GM21390 (cell line): ENCODE measurements around the gene RNF13.
A peak's percentile ranks its signal among the peaks of the same experiment; 100 is the strongest.
"Not testable (repeated sequence)": the region's sequence is repeated elsewhere in the genome, so short reads cannot be mapped to it uniquely, and the experiment has no call there.

Source experiments
- ATAC-seq: cut with Tn5 transposase; IDR thresholded peaks from one replicate; pipeline ENCODE4 v1.9.1; 2021; ENCODE audit not compliant: unreplicated experiment

Gene RNF13

GRCh38 chr3:149800693-149801092 lies 12.3 kb upstream of the RNF13 start:
- ATAC-seq = no peak

- ATAC-seq = no peak
These were observed 11.8 kb upstream of the RNF13 start for GRCh38 chr3:149801195-149801594.

DNA sequence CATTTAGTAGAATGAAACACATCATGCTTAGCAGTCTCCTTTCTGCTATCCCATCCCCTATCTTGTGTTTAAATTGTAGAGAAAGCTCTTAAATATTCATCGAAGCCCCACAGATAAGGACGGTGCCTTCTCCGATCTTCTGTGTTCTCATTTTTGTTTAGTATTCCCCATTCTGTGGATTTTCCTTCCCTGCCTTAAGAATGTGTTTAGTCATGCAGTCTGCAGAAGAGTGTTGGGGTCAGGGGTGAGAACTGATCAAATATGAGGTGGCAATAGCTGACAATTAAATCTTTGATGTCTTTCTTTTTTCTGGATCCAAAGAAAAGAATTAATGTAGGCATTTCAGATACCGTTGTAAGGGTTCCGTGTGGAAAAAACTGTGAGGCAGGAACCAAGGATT lies 11.4 kb upstream of the RNF13 start:
- no peak for ATAC-seq

DNA sequence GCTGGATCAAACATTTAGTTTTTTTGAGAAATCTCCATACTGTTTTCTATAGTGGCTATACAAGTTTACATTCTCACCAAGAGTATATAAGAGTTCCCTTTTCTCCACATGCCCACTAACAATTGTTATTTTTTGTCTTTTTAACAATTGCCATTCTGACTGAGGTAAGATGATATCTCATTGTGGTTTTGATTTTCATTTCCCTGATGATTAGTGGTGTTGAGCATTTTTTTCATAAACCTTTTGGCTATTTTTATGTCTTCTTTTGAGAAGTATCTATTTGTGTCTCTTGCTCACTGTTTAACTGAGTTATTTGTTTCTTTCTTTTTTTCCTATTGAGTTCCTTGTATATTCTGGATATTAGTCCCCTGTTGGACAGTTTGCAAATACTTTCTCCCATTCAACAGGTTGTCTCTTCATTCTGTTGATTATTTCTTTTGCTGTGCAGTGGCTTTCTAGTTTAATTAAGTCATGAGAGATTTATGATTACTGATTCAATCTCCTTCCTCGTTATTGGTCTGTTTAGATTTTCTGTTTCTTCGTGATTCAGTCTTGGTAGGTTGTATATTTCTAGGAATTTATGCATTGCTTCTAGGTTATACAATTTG lies 6.7 kb upstream of the RNF13 start:
- ATAC-seq = no peak

DNA sequence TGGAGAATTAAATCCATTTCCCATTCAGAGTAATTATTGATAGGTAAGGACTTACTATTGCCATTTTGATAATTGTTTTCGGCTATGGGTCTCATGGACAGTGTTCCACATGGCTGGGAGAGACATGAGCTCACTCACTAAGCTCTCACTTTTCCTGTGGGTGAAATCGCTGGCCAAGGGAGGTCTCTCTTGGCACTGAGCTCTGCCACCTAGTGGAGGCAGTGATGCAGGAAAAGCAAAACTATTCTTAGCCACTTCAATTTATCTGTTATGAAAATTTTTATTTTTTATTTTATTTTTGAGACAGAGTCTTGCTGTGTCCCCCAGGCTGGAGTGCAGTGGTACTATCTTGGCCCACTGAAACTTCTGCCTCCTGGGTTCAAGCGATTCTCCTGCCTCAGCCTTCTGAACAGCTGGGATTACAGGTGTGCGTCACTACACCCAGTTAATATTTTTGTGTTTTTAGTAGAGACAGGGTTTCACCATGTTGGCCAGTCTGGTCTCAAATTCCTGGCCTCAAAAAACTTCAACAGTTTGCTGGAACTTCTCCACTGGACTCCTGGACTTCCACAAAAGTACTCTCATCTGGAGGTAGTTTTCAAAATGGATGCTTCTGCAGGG lies 4.7 kb upstream of the RNF13 start:
- no peak for ATAC-seq

- no peak for ATAC-seq
These were observed 3.3 kb upstream of the RNF13 start for GRCh38 chr3:149809699-149810098.

DNA sequence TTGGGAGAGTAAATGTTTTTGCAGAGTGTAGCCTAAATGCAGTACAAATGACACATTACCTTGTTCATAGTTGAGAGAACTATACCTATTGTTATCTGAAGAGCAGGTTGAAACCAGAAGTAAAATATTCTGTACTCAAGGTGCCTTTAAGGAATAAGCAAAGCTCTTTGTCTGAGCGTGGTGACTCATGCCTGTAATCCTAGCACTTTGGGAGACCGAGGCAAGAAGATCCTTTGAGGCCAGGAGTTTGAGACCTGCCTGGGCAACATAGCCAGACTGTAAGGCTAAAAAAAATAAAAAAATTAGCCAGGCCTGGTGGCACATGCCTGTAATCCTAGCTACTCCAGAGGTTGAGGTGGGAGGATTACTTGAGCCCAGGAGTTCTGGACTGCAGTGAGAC lies 2.2 kb upstream of the RNF13 start:
- ATAC-seq = no peak

DNA sequence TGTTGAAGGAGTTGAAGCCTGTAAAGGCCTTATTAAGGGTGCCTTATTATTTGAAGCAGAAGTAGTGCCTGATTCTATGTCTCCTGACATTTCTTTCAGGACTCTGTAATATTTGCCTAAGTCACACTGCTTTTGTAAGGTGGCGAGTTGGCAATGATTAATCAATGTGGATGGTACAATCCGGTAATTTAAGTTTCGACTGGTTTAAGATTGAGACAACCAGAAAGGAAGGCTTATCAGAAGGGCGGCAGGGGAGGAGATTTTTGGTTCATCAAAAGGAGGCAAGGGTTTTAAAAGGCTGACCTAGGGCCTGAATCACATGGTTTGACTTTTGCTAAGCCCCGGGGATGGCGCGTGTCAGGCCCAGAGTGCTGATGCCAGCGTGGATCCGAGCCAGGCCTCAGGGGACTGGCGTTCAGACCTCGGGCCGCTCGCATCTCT lies 830 bp upstream of the RNF13 start:
- ATAC-seq = no peak

DNA sequence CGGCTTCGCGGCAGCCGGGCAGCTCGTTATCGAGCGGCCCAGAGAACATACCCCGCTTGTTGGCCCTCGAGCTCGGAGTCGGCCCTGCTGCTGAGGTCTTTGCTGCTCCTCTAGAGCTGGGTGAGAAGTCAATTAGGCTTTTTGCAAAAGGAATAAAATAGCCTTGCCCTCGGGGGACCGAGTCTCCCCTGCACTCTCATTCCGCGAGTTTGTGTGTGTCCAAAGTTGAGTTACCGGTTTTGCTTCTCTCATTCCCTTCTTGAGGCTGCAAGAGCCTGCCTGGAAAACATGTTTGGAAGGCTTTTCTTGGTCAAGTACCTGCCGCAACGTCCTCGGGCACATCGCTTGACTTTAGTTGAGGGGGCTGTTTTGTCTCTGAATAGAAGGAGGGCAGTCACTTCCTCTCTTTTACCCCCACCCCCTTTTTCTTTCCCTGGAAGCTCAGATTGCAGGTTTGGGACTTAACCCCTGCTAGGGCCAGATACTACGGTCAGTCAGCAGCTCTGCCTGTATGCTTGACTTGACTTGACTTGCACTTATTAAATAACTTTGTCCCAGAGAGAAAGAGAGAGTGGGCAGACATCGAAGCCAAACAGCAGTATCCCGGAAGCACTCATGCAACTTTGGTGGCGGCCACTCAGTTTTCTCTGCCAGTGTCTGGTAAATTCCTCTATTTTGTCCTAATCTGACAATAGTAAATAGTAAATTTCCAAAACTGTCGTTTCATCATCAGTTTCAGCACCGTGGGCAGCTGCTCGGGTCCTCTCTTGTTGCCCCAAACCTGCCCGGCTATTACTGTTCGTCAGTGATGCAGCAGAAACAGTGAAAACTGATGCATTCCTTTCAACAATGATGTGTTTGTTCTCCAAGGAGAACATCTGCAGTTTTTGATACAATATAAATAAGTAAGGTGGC lies 609 bp downstream of the RNF13 start:
- ATAC-seq = peak; percentile 15

DNA sequence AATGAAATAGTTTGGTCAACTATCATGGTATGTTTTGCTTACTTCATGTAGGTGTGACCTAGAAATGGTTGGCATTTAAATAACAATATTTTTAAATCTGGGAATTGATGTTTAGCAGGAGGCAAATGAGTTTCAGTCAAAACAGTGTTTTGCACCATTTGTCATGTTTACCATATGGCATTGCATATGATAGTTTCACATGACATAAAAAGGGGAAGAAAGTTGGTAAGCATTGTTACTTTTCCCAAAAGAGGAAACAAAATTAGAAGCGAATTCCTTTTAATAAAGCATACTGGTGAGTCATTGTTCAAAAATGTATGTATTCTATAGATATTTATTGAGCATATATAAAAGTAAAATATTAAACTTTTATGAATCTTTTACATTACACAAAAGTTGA lies 2.3 kb downstream of the RNF13 start:
- ATAC-seq = no peak

DNA sequence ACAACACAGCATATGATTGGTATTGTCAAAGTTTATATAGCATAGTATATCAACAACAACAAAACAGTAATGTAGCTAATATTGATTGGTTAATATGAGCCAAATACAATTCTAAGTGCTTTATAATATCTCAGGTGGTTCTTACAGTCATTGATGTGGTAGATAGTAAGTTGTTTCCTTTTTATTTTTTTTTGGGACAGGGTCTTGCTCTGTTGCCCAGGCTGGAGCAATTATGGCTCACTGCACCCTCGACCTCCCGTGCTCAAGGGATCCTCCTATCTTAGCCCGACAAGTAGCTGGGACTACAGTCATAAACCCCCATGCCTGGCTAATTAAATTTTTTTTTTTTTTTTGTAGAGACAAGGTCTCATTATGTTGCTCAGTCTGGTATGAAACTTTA lies 2.7 kb downstream of the RNF13 start:
- ATAC-seq = no peak

GRCh38 chr3:149816311-149816710 lies 3.3 kb downstream of the RNF13 start:
- no peak for ATAC-seq

- ATAC-seq = no peak
These were observed 4.0 kb downstream of the RNF13 start for GRCh38 chr3:149816986-149817385.

DNA sequence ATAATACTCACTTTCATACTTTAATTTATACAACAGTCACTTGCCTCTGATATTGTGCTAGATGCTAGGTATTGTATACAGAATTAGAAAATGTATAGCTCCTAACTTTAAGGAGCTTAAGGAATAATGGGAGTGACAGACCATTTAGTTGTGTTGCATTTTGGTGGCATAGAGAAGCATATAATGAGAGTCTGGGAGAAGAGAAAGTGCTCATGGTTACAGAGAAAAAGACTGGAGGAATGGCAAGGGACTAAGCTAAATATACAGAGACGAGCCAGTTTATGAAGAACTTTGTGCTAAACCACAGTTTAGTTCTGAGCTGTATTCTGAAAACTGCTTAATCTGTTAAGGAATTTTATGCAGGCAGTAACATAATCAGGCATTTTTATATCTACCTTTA lies 6.4 kb downstream of the RNF13 start:
- ATAC-seq = no peak

DNA sequence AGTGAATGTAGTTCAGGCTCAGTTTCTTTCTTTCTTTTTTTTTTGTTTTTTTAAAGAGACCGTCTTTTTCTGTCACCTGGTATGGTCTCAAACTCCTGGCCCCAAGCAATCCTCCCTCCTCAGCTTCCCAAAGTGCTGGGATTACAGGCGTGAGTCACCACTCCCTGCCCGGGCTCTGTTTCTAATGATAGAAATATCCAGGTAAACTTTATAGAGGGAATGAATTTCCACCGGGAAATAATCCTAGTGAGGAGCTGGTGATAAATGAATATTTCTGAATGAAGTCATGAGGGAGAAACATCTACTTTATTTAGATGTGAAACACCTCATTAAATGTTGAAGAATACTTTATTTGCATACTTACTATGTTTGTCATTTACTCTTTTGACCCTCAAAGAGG lies 7.2 kb downstream of the RNF13 start:
- ATAC-seq = no peak

- ATAC-seq = no peak
These were observed 13.6 kb downstream of the RNF13 start for GRCh38 chr3:149826636-149827035.

GRCh38 chr3:149828390-149828789 lies 15.4 kb downstream of the RNF13 start:
- no peak for ATAC-seq

GRCh38 chr3:149829631-149830030 lies 16.6 kb downstream of the RNF13 start:
- not testable (repeated sequence) for ATAC-seq

GRCh38 chr3:149830902-149831301 lies 17.9 kb downstream of the RNF13 start:
- ATAC-seq = no peak

GRCh38 chr3:149831321-149831720 lies 18.3 kb downstream of the RNF13 start:
- ATAC-seq = no peak

DNA sequence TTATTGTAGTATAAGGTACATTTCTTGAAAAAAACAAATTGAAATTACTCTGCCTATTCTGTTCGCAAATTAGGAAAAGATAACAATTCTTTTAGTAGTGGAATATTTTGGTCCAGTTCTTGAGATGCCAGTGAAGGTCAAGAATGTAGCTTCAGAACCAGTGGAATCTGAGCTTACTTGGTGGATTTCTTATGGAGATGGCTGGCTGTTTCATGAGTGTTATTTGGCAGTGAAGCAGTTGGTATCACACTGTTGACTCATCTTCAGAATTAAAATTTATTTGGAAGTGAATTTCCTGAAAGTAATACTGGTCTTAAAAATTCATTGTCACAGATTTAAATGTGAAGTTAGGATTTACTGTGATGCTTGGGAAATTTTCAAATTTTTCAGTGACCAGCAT lies 19.1 kb downstream of the RNF13 start:
- no peak for ATAC-seq

DNA sequence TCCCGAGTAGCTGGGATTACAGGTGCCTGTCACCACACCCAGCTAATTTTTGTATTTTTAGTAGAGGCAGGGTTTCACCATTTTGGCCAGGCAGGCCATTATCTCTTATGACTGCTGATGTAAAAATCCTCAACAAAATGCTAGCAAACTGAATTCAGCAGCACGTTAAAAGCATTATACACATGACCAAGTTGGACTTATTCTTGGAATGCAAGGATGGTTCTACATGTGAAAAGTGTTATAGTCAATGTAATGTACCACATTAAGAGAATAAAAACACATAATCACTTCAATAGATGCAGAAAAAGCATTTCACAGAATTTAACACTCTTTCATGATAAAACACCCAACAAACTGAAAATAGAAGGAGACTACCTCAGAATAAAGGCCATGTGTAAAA lies 20.2 kb downstream of the RNF13 start:
- no peak for ATAC-seq
